SU-DHL-6 (cell line): ENCODE measurements around the gene ATG10.

Source experiments
- EZH2phosphoT487 ChIP-seq: fragments of 200-600 bp; sonication (generic), shearing (Covaris generic); conservative IDR thresholded peaks from 2 replicates; pipeline ENCODE4 v1.6.1; 2018; ENCODE audit warnings: mild to moderate bottlenecking, antibody characterized with exemption, low read length, moderate library complexity, mixed read lengths
- TF ChIP-seq, protein P1 (sequence below): fragments of 200-600 bp; sonication (generic); IDR thresholded peaks from one replicate; pipeline ENCODE4 v1.5.1; 2017; ENCODE audit warnings: antibody characterized with exemption, mild to moderate bottlenecking, low read length, moderate library complexity; ENCODE audit not compliant: insufficient read depth, poor library complexity, severe bottlenecking

DNA sequence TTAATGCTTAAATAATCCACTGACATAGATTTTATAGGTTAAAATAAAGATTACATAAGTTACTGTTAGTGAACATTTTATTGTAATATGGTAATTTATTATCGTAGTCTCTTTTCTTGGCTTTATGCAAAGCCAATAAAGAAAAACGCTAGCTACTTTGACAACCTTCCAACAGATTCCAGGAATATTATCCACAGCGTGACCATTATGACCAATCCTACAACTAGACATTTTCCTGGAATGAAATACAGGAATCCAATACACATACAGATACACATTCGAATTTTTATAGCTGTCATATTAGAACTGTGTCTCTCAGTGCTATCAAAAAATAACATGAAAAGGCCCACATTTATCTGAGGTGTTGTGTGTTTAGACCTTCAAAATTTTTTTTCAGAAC is 293.2 kb downstream of the ATG10 start:
- TF ChIP-seq, protein P1, sequence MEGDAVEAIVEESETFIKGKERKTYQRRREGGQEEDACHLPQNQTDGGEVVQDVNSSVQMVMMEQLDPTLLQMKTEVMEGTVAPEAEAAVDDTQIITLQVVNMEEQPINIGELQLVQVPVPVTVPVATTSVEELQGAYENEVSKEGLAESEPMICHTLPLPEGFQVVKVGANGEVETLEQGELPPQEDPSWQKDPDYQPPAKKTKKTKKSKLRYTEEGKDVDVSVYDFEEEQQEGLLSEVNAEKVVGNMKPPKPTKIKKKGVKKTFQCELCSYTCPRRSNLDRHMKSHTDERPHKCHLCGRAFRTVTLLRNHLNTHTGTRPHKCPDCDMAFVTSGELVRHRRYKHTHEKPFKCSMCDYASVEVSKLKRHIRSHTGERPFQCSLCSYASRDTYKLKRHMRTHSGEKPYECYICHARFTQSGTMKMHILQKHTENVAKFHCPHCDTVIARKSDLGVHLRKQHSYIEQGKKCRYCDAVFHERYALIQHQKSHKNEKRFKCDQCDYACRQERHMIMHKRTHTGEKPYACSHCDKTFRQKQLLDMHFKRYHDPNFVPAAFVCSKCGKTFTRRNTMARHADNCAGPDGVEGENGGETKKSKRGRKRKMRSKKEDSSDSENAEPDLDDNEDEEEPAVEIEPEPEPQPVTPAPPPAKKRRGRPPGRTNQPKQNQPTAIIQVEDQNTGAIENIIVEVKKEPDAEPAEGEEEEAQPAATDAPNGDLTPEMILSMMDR = no peak
- no peak for TF ChIP-seq EZH2phosphoT487
